HepG2 (cell line): Measurements from ENCODE around the gene PCBD1. TPM values are rescaled to one million over a fixed set of nuclear protein-coding genes. Genes with fewer than 3 reads are reported as not detected.

Source experiments
- BRD4 ChIP-seq: sonication (generic); formaldehyde crosslinking; IDR thresholded peaks from 2 replicates; pipeline ENCODE4 v1.4.0; 2020; ENCODE audit warnings: missing genetic modification reagents
- HES4 ChIP-seq: sonication (generic); formaldehyde crosslinking; IDR thresholded peaks from 2 replicates; pipeline ENCODE4 v1.9.0; 2021; ENCODE audit warnings: mild to moderate bottlenecking, missing genetic modification reagents, borderline replicate concordance
- MLXIP ChIP-seq: sonication (generic); formaldehyde crosslinking; IDR thresholded peaks from 2 replicates; pipeline ENCODE4 v1.9.0; 2021; ENCODE audit warnings: missing genetic modification reagents, borderline replicate concordance
- NR2F1 ChIP-seq, 2 experiments: fragments of 450-650 bp in 1 of 2; formaldehyde crosslinking in 1 of 2; IDR thresholded peaks; 2 replicates each; pipeline versions ENCODE4 v1.5.0 to v1.6.1; 2016 to 2020; ENCODE audit warnings: mild to moderate bottlenecking in 1 of 2, missing compliant biosample characterization in 1 of 2, missing genetic modification reagents in 1 of 2, moderate library complexity in 1 of 2
- PHF8 ChIP-seq: sonication (generic); formaldehyde crosslinking; IDR thresholded peaks from 2 replicates; pipeline ENCODE4 v1.5.0; 2020; ENCODE audit warnings: missing genetic modification reagents
- SOX13 ChIP-seq, 3 experiments: fragments of 450-650 bp in 1 of 3; sonication (generic) in 1 of 3; formaldehyde crosslinking in 1 of 3; IDR thresholded peaks in 2 of 3; conservative IDR thresholded peaks in 1 of 3; 2 replicates each; pipeline versions ENCODE4 v1.5.0 to v1.6.1; 2016 to 2020; ENCODE audit warnings: antibody characterized with exemption in 1 of 3, mild to moderate bottlenecking in 1 of 3, missing compliant biosample characterization in 1 of 3, missing genetic modification reagents in 1 of 3, moderate library complexity in 1 of 3
- ZNF18 ChIP-seq: sonication (generic); formaldehyde crosslinking; IDR thresholded peaks from 2 replicates; pipeline ENCODE4 v1.8.0; 2022; ENCODE audit warnings: mild to moderate bottlenecking, missing genetic modification reagents; ENCODE audit not compliant: insufficient replicate concordance
- ZNF256 ChIP-seq: sonication (generic); formaldehyde crosslinking; conservative IDR thresholded peaks from 2 replicates; pipeline ENCODE4 v1.4.0; 2020; ENCODE audit warnings: missing genetic modification reagents
- ZNF577 ChIP-seq: sonication (generic); formaldehyde crosslinking; IDR thresholded peaks from 2 replicates; pipeline ENCODE4 v1.4.0; 2020; ENCODE audit warnings: mild to moderate bottlenecking, low read depth, missing genetic modification reagents, borderline replicate concordance
- ZNF709 ChIP-seq: sonication (generic); formaldehyde crosslinking; IDR thresholded peaks from 2 replicates; pipeline ENCODE4 v1.5.0; 2020; ENCODE audit warnings: mild to moderate bottlenecking, missing genetic modification reagents
- polyA plus RNA-seq, 8 experiments: library from polyadenylated mRNA; depleted of rRNA in 3 of 8; stranded (reverse) in 7 of 8; unstranded in 1 of 8; fragments of >200 nt; fragmentation: Illumina TruSeq in 4 of 8; extraction: Trizol in 4 of 8; gene quantifications; 2 replicates each; pipeline versions ENCODE4 v1.2.1 to v1.2.3, GENCODE V29; 2011 to 2016; ENCODE audit warnings: low read depth in 4 of 8, missing spikeins in 1 of 8, mixed read lengths in 1 of 8; ENCODE audit not compliant: insufficient read depth in 1 of 8
- total RNA-seq, 5 experiments: library from RNA; depleted of rRNA; stranded (reverse); fragments of >200 nt; fragmentation: Illumina TruSeq; extraction: Trizol; gene quantifications; 2 replicates each; pipeline ENCODE4 v1.2.3, GENCODE V29; 2016; ENCODE audit warnings: low read depth in 1 of 5
- TF ChIP-seq, protein P1 (sequence below): sonication (generic); formaldehyde crosslinking; IDR thresholded peaks from 2 replicates; pipeline ENCODE4 v1.5.1; 2020; ENCODE audit warnings: mild to moderate bottlenecking, moderate library complexity, missing genetic modification reagents
- TF ChIP-seq, protein P2 (sequence below): sonication (generic); formaldehyde crosslinking; IDR thresholded peaks from 2 replicates; pipeline ENCODE4 v1.5.1; 2020; ENCODE audit warnings: mild to moderate bottlenecking, missing genetic modification reagents, borderline replicate concordance

The PCBD1 gene
- total and polyA plus RNA-seq, 2 of the 13 experiments (the other 11 are each of a cell fraction or from before 2014, with no cell fraction given): 95.3 to 168 TPM

DNA sequence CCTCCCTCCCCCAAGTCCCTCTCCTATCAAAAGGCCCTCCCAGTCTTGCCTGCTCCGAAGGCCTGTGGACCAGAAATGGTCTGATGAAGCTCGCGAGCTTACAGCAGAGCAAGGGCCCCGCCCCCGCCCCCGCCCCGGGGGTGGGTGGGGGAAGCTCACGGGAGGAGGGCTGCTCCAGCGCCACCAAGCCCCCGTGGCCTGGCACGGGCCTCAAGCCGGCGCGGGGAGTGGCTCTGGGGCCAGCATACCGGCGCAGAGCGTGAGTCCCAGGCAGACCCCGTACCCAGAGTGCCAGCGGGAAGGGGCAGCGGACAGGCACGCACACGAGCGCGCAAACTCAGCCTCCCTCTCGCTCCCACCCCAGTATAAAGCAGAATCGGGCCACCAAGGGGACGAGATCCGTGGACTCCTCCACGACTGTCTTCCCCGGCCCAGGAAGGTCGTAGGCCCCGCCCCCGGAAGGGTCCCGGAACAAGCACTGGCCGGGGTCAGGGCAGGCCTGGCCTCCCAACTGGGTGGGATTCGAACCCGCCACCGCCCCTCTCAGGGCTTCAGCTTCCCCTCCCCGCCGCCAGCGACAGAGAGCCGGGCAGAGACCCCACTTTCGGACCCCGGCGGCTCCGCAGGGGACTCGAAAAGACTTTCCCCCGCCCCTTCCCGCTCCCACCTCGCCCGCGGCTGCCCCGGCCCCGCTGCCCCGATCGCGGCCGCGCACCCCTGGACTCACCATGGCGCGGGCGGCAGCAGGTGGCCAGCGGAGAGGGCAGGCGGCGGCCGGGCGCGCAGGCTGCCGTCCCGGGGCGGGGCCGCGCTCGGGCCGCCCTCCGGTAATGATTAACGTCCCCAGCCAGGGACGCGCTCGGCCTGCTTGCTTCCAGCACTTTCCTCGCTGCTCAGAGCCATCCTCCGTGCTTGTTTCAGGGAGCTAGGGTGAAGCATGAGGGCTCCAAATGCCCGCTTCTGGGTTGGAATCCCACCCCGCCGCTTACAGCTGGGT lies at the start of gene PCBD1 (continued):
- TF ChIP-seq, protein P1, sequence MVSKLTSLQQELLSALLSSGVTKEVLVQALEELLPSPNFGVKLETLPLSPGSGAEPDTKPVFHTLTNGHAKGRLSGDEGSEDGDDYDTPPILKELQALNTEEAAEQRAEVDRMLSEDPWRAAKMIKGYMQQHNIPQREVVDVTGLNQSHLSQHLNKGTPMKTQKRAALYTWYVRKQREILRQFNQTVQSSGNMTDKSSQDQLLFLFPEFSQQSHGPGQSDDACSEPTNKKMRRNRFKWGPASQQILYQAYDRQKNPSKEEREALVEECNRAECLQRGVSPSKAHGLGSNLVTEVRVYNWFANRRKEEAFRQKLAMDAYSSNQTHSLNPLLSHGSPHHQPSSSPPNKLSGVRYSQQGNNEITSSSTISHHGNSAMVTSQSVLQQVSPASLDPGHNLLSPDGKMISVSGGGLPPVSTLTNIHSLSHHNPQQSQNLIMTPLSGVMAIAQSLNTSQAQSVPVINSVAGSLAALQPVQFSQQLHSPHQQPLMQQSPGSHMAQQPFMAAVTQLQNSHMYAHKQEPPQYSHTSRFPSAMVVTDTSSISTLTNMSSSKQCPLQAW: peak; percentile 81
- TF ChIP-seq, protein P2, sequence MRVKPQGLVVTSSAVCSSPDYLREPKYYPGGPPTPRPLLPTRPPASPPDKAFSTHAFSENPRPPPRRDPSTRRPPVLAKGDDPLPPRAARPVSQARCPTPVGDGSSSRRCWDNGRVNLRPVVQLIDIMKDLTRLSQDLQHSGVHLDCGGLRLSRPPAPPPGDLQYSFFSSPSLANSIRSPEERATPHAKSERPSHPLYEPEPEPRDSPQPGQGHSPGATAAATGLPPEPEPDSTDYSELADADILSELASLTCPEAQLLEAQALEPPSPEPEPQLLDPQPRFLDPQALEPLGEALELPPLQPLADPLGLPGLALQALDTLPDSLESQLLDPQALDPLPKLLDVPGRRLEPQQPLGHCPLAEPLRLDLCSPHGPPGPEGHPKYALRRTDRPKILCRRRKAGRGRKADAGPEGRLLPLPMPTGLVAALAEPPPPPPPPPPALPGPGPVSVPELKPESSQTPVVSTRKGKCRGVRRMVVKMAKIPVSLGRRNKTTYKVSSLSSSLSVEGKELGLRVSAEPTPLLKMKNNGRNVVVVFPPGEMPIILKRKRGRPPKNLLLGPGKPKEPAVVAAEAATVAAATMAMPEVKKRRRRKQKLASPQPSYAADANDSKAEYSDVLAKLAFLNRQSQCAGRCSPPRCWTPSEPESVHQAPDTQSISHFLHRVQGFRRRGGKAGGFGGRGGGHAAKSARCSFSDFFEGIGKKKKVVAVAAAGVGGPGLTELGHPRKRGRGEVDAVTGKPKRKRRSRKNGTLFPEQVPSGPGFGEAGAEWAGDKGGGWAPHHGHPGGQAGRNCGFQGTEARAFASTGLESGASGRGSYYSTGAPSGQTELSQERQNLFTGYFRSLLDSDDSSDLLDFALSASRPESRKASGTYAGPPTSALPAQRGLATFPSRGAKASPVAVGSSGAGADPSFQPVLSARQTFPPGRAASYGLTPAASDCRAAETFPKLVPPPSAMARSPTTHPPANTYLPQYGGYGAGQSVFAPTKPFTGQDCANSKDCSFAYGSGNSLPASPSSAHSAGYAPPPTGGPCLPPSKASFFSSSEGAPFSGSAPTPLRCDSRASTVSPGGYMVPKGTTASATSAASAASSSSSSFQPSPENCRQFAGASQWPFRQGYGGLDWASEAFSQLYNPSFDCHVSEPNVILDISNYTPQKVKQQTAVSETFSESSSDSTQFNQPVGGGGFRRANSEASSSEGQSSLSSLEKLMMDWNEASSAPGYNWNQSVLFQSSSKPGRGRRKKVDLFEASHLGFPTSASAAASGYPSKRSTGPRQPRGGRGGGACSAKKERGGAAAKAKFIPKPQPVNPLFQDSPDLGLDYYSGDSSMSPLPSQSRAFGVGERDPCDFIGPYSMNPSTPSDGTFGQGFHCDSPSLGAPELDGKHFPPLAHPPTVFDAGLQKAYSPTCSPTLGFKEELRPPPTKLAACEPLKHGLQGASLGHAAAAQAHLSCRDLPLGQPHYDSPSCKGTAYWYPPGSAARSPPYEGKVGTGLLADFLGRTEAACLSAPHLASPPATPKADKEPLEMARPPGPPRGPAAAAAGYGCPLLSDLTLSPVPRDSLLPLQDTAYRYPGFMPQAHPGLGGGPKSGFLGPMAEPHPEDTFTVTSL (CRISPR knock-in tag): peak; percentile 50
- TF ChIP-seq HES4 (CRISPR knock-in tag) (0 out of 2 replicates have a peak, but pooled peaks have one; percentile 17), SOX13 (IDR thresholded peaks at IDR 0.05) (no peak), SOX13 (CRISPR knock-in tag; conservative IDR thresholded peaks at IDR 0.05 in 1 of 2, IDR thresholded peaks at IDR 0.05 in 1 of 2) (peak in 1 of 2 experiments; percentile 19; a peak in 1 of 4 replicates), BRD4 (CRISPR knock-in tag) (0 out of 2 replicates have a peak, but pooled peaks have one; percentile 0), ZNF18 (CRISPR knock-in tag) (peak; percentile 68), ZNF709 (CRISPR knock-in tag) (no peak), PHF8 (peak; percentile 88), ZNF256 (CRISPR knock-in tag) (no peak), NR2F1 (CRISPR knock-in tag; IDR thresholded peaks at IDR 0.05) (no peak), MLXIP (CRISPR knock-in tag) (0 out of 2 replicates have a peak, but pooled peaks have one; percentile 26), ZNF577 (no peak)
